Upper lobe of left lung (tissue), 6 donors: ENCODE measurements around the gene LIMCH1. TPM values are rescaled to one million over a fixed set of nuclear protein-coding genes. Genes with fewer than 3 reads are reported as not detected.
"Not testable (repeated sequence)": the region's sequence is repeated elsewhere in the genome, so short reads cannot be mapped to it uniquely, and the experiment has no call there.

Experiments used
- ATAC-seq, 2 donors: fragments of 200-7000 bp; cut with Tn5 transposase; one replicate each; pipeline ENCODE4 v1.9.1; 2022; ENCODE audit warnings: mild to moderate bottlenecking in 2 of 2, moderate library complexity in 2 of 2; ENCODE audit not compliant: low FRiP score in 2 of 2
- DNase-seq, 2 donors: peaks; one replicate each; pipeline ENCODE4 v3.0.0-alpha.2; 2019 to 2020
- H3K27ac ChIP-seq, 4 donors: fragments of 200-600 bp; sonication (generic); one replicate each; pipeline ENCODE4 v1.5.1; 2016 to 2019
- H3K27me3 ChIP-seq, 4 donors: fragments of 200-600 bp; sonication (generic); one replicate each; pipeline ENCODE4 v1.5.1; 2017 to 2019
- H3K36me3 ChIP-seq, 4 donors: fragments of 200-600 bp; sonication (generic); one replicate each; pipeline ENCODE4 v1.5.1; 2016 to 2019
- H3K4me1 ChIP-seq, 4 donors: fragments of 200-600 bp; sonication (generic); one replicate each; pipeline ENCODE4 v1.5.1; 2018 to 2019
- H3K4me3 ChIP-seq, 4 donors: fragments of 200-600 bp; sonication (generic); one replicate each; pipeline ENCODE4 v1.5.1; 2017 to 2019; ENCODE audit warnings: mild to moderate bottlenecking in 2 of 4, moderate library complexity in 1 of 4
- H3K9me3 ChIP-seq, 4 donors: fragments of 200-600 bp; sonication (generic); one replicate each; pipeline ENCODE4 v1.5.1; 2018 to 2019
- EP300 ChIP-seq, 4 donors: sonication (generic); formaldehyde crosslinking; IDR thresholded peaks; one replicate each; pipeline ENCODE4 v1.5.1; 2017; ENCODE audit warnings: antibody characterized with exemption in 4 of 4, control low read depth in 2 of 4
- POLR2A ChIP-seq, 4 donors: fragments of 450-650 bp; IDR thresholded peaks; one replicate each; pipeline ENCODE4 v1.5.1; 2016 to 2017; ENCODE audit warnings: antibody characterized with exemption in 4 of 4, mild to moderate bottlenecking in 2 of 4
- POLR2AphosphoS5 ChIP-seq, 2 donors: sonication (generic); formaldehyde crosslinking; IDR thresholded peaks; one replicate each; pipeline ENCODE4 v1.5.1; 2017; ENCODE audit warnings: antibody characterized with exemption in 2 of 2
- WGBS, 2 donors: methylation state at CpG; one replicate each; pipeline ENCODE4 v1.1.5; 2017 to 2018; 5-methylcytosine and 5-hydroxymethylcytosine counted together
- total RNA-seq, 6 donors: library from RNA; depleted of rRNA in 4 of 6; stranded (reverse); fragments of >200 nt in 4 of 6; gene quantifications; one replicate each; pipeline versions ENCODE4 v1.1.0 to v1.2.1, GENCODE V29; 2016 to 2021
- TF ChIP-seq, protein P1 (sequence below), 6 experiments: fragments of 450-650 bp in 4 of 6; fragments of 200-600 bp in 2 of 6; sonication (generic) in 2 of 6; IDR thresholded peaks; one replicate each; pipeline ENCODE4 v1.5.1; 2016 to 2019; ENCODE audit warnings: antibody characterized with exemption in 6 of 6
- donor health status: DM: no; HTN: no; CAD: no; lungs with moderate emphysema.
- donor health status: DM: no; HTN: yes; CAD: no; lungs with severe emphysema.

LIMCH1 gene
- total RNA-seq, 6 donors from 2014 or later: 231 to 598 (median 331) TPM

GRCh38 chr4:41644915-41645295, 106.9 kb downstream of the LIMCH1 start:
- Histone ChIP-seq H3K4me1 (peaks cover 0 to 25% (median 16%) of the 10 kb centered on the region in 4 donors), H3K27ac (peak overlapping the region in 1 of 4 donors; percentile 18), H3K27me3 (no peaks in the 10 kb centered on the region), H3K4me3 (no peak overlapping the region), H3K9me3 (no peaks in the 10 kb centered on the region), H3K36me3 (peaks cover 4 to 19% (median 6%) of the 10 kb centered on the region in 4 donors)
- DNase-seq: no peak
- 90% methylated on average over 6 of the region's 6 CpGs for WGBS, 2 donors
- TF ChIP-seq, protein P1, sequence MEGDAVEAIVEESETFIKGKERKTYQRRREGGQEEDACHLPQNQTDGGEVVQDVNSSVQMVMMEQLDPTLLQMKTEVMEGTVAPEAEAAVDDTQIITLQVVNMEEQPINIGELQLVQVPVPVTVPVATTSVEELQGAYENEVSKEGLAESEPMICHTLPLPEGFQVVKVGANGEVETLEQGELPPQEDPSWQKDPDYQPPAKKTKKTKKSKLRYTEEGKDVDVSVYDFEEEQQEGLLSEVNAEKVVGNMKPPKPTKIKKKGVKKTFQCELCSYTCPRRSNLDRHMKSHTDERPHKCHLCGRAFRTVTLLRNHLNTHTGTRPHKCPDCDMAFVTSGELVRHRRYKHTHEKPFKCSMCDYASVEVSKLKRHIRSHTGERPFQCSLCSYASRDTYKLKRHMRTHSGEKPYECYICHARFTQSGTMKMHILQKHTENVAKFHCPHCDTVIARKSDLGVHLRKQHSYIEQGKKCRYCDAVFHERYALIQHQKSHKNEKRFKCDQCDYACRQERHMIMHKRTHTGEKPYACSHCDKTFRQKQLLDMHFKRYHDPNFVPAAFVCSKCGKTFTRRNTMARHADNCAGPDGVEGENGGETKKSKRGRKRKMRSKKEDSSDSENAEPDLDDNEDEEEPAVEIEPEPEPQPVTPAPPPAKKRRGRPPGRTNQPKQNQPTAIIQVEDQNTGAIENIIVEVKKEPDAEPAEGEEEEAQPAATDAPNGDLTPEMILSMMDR (IDR thresholded peaks at IDR 0.05): no peak
- TF ChIP-seq POLR2A (IDR thresholded peaks at IDR 0.05): no peak
- TF ChIP-seq EP300 (IDR thresholded peaks at IDR 0.05): no peak
- TF ChIP-seq POLR2AphosphoS5 (IDR thresholded peaks at IDR 0.05): no peak
- ATAC-seq: no peak

GRCh38 chr4:41645728-41646390, 107.9 kb downstream of the LIMCH1 start:
- no peak for ATAC-seq
- DNase-seq: no peak

GRCh38 chr4:41646862-41647261, 108.9 kb downstream of the LIMCH1 start:
- Histone ChIP-seq H3K4me1 (peaks cover 0 to 25% (median 16%) of the 10 kb centered on the region in 4 donors), H3K36me3 (peaks cover 4 to 25% (median 6%) of the 10 kb centered on the region in 4 donors), H3K9me3 (no peaks in the 10 kb centered on the region), H3K4me3 (no peak overlapping the region), H3K27me3 (no peaks in the 10 kb centered on the region), H3K27ac (peak overlapping the region in 1 of 4 donors; percentile 22)
- DNase-seq: no peak
- WGBS, 2 donors: 69 to 72% methylated on average over 1 of the region's 1 CpG
- TF ChIP-seq POLR2AphosphoS5 (IDR thresholded peaks at IDR 0.05) (no peak), EP300 (IDR thresholded peaks at IDR 0.05) (no peak), POLR2A (IDR thresholded peaks at IDR 0.05) (no peak)
- TF ChIP-seq, protein P1 (IDR thresholded peaks at IDR 0.05): no peak
- ATAC-seq: no peak

More at GRCh38 chr4:41645728-41646390, 107.9 kb downstream of the LIMCH1 start:
- TF ChIP-seq, protein P1 (IDR thresholded peaks at IDR 0.05): no peak
- TF ChIP-seq EP300 (IDR thresholded peaks at IDR 0.05) (no peak), POLR2A (IDR thresholded peaks at IDR 0.05) (no peak), POLR2AphosphoS5 (IDR thresholded peaks at IDR 0.05) (no peak)
- Histone ChIP-seq H3K4me1 (peaks cover 0 to 25% (median 16%) of the 10 kb centered on the region in 4 donors), H3K27me3 (no peaks in the 10 kb centered on the region), H3K4me3 (no peak overlapping the region), H3K9me3 (no peaks in the 10 kb centered on the region), H3K36me3 (peaks cover 4 to 19% (median 6%) of the 10 kb centered on the region in 4 donors), H3K27ac (no peak overlapping the region)
- WGBS, 2 donors: 65 to 70% methylated on average over 5 of the region's 5 CpGs

DNA sequence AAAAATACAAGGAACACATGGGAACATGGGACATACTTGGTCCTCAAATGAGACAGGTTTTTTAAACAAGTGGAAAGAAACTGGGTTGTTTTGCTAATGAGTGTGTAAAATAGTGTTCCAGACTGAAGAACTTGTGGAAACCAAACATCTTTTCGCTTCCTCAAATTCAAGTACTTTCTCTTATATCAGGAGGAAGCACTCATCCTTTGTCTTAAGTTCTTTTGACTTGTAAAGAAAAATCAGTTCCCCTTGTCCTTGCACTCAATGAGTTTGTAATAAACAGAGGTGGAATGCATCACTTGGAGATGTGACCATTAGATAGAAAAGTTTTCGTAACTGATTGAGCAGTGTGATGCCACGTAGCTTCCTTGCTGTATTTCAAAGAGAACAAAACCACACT, 109.4 kb downstream of the LIMCH1 start:
- ATAC-seq (no peak), DNase-seq (no peak)
- TF ChIP-seq, protein P1 (IDR thresholded peaks at IDR 0.05): no peak
- TF ChIP-seq EP300 (IDR thresholded peaks at IDR 0.05) (no peak), POLR2AphosphoS5 (IDR thresholded peaks at IDR 0.05) (no peak), POLR2A (IDR thresholded peaks at IDR 0.05) (no peak)
- Histone ChIP-seq H3K36me3 (peaks cover 4 to 30% (median 6%) of the 10 kb centered on the region in 4 donors), H3K4me3 (no peak overlapping the region), H3K4me1 (peaks cover 0 to 25% (median 16%) of the 10 kb centered on the region in 4 donors), H3K27ac (peak overlapping the region in 1 of 4 donors; percentile 22), H3K9me3 (no peaks in the 10 kb centered on the region), H3K27me3 (no peaks in the 10 kb centered on the region)
- 60% methylated on average over 3 of the region's 3 CpGs for WGBS, 2 donors

DNA sequence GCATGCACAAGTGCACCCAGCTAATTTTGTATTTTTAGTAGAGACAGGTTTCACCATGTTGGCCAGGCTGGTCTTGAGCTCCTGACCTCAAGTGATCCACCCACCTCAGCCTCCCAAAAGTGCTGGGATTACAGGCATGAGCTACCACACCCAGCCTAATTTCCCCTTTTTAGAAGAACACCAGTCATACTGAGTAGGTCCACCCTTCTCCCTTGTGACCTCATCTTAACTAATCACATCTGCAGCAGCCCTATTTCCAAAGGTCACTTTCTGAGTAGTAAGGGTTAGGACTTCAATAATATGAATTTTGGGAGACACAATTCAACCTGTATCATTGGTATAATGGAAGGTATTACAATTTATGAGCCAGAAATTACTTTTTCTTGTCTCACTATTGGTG, 113.2 kb downstream of the LIMCH1 start:
- not testable (repeated sequence) for H3K27me3 ChIP-seq, DNase-seq, H3K4me3 ChIP-seq, H3K27ac ChIP-seq, H3K9me3 ChIP-seq
- Histone ChIP-seq H3K4me1 (peaks cover 0 to 12% (median 6%) of the 10 kb centered on the region in 4 donors), H3K36me3 (peaks cover 4 to 47% (median 7%) of the 10 kb centered on the region in 4 donors)
- ATAC-seq: peak in 1 of 2 donors; percentile 66
